Parathyroid adenoma (tissue), 2 donors: ENCODE results near the gene ATP7B.

Source experiments
- H2AFZ ChIP-seq: fragments of 300-600 bp; sonication (generic); one replicate; pipeline ENCODE4 v1.7.0; 2017; ENCODE audit warnings: antibody characterized with exemption, mild to moderate bottlenecking
- H3K27ac ChIP-seq: fragments of 300-600 bp; sonication (generic); one replicate; pipeline ENCODE4 v1.7.0; 2017
- H3K27me3 ChIP-seq: fragments of 300-600 bp; sonication (generic); one replicate; pipeline ENCODE4 v1.7.0; 2017; ENCODE audit warnings: low read length; ENCODE audit not compliant: control insufficient read depth, insufficient read depth
- H3K36me3 ChIP-seq: fragments of 300-600 bp; sonication (generic); one replicate; pipeline ENCODE4 v1.7.0; 2017; ENCODE audit warnings: low read length; ENCODE audit not compliant: control insufficient read depth, insufficient read depth
- H3K4me1 ChIP-seq: fragments of 300-600 bp; sonication (generic); one replicate; pipeline ENCODE4 v1.7.0; 2017; ENCODE audit warnings: control low read depth
- H3K4me2 ChIP-seq: fragments of 300-600 bp; sonication (generic); one replicate; pipeline ENCODE4 v1.7.0; 2017; ENCODE audit warnings: low read length
- H3K4me3 ChIP-seq: fragments of 300-600 bp; sonication (generic); one replicate; pipeline ENCODE4 v1.7.0; 2017; ENCODE audit warnings: low read depth, low read length
- H3K79me2 ChIP-seq: fragments of 300-600 bp; sonication (generic); one replicate; pipeline ENCODE4 v1.7.0; 2017; ENCODE audit warnings: control low read depth
- H3K9ac ChIP-seq: fragments of 300-600 bp; sonication (generic); one replicate; pipeline ENCODE4 v1.7.0; 2017; ENCODE audit warnings: mild to moderate bottlenecking
- H3K9me3 ChIP-seq: fragments of 300-600 bp; sonication (generic); one replicate; pipeline ENCODE4 v1.7.0; 2017; ENCODE audit warnings: low read length; ENCODE audit not compliant: control insufficient read depth
- TF ChIP-seq, protein P1 (sequence below): fragments of 300-600 bp; sonication (generic); IDR thresholded peaks from one replicate; pipeline ENCODE4 v1.7.0; 2017; ENCODE audit warnings: antibody characterized with exemption, mild to moderate bottlenecking
- donor health status: primary hyperparathyroidism.

Gene ATP7B

GRCh38 chr13:51959773-51960172 is 51.5 kb downstream of the ATP7B start:
- H3K36me3 ChIP-seq: no peaks in the 10 kb centered on the region
- no peak overlapping the region for H3K4me3 ChIP-seq
- H3K4me1 ChIP-seq: no peaks in the 10 kb centered on the region
- no peaks in the 10 kb centered on the region for H3K27me3 ChIP-seq
- no peak overlapping the region for H3K9ac ChIP-seq
- H3K79me2 ChIP-seq: no peaks in the 10 kb centered on the region
- TF ChIP-seq, protein P1, sequence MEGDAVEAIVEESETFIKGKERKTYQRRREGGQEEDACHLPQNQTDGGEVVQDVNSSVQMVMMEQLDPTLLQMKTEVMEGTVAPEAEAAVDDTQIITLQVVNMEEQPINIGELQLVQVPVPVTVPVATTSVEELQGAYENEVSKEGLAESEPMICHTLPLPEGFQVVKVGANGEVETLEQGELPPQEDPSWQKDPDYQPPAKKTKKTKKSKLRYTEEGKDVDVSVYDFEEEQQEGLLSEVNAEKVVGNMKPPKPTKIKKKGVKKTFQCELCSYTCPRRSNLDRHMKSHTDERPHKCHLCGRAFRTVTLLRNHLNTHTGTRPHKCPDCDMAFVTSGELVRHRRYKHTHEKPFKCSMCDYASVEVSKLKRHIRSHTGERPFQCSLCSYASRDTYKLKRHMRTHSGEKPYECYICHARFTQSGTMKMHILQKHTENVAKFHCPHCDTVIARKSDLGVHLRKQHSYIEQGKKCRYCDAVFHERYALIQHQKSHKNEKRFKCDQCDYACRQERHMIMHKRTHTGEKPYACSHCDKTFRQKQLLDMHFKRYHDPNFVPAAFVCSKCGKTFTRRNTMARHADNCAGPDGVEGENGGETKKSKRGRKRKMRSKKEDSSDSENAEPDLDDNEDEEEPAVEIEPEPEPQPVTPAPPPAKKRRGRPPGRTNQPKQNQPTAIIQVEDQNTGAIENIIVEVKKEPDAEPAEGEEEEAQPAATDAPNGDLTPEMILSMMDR: no peak
- no peak overlapping the region for H3K27ac ChIP-seq
- no peak overlapping the region for H2AFZ ChIP-seq
- no peaks in the 10 kb centered on the region for H3K9me3 ChIP-seq
- H3K4me2 ChIP-seq: no peak overlapping the region

GRCh38 chr13:51958217-51958547 is 53.1 kb downstream of the ATP7B start:
- H3K4me2 ChIP-seq: no peak overlapping the region
- no peak overlapping the region for H3K27ac ChIP-seq
- no peaks in the 10 kb centered on the region for H3K9me3 ChIP-seq
- H3K9ac ChIP-seq: no peak overlapping the region
- H2AFZ ChIP-seq: no peak overlapping the region
- H3K27me3 ChIP-seq: no peaks in the 10 kb centered on the region
- H3K4me1 ChIP-seq: no peaks in the 10 kb centered on the region
- no peaks in the 10 kb centered on the region for H3K36me3 ChIP-seq
- H3K79me2 ChIP-seq: no peaks in the 10 kb centered on the region
- TF ChIP-seq, protein P1: no peak
- H3K4me3 ChIP-seq: no peak overlapping the region

- H3K9me3 ChIP-seq: no peaks in the 10 kb centered on the region
- no peaks in the 10 kb centered on the region for H3K36me3 ChIP-seq
- H3K4me3 ChIP-seq: no peak overlapping the region
- no peak overlapping the region for H3K27ac ChIP-seq
- no peak overlapping the region for H3K9ac ChIP-seq
- H2AFZ ChIP-seq: no peak overlapping the region
- H3K4me1 ChIP-seq: no peaks in the 10 kb centered on the region
- TF ChIP-seq, protein P1: no peak
- no peaks in the 10 kb centered on the region for H3K79me2 ChIP-seq
- H3K27me3 ChIP-seq: no peaks in the 10 kb centered on the region
- H3K4me2 ChIP-seq: no peak overlapping the region
Measured at GRCh38 chr13:51957377-51958216, 53.7 kb downstream of the ATP7B start.

- no peaks in the 10 kb centered on the region for H3K9me3 ChIP-seq
- H3K27me3 ChIP-seq: no peaks in the 10 kb centered on the region
- no peaks in the 10 kb centered on the region for H3K79me2 ChIP-seq
- no peaks in the 10 kb centered on the region for H3K4me1 ChIP-seq
- H3K36me3 ChIP-seq: no peaks in the 10 kb centered on the region
- no peak overlapping the region for H2AFZ ChIP-seq
- no peak overlapping the region for H3K9ac ChIP-seq
- no peak overlapping the region for H3K4me3 ChIP-seq
- no peak overlapping the region for H3K4me2 ChIP-seq
- TF ChIP-seq, protein P1: no peak
- H3K27ac ChIP-seq: no peak overlapping the region
Measured at GRCh38 chr13:51956717-51957116, 54.5 kb downstream of the ATP7B start.
